Tibial nerve (tissue), 4 donors: Measurements from ENCODE around the gene GOLT1A. TPM values are rescaled to one million over a fixed set of nuclear protein-coding genes. Genes with fewer than 3 reads are reported as not detected.
"Not testable (repeated sequence)": the region's sequence is repeated elsewhere in the genome, so short reads cannot be mapped to it uniquely, and the experiment has no call there.

Experiments used
- DNase-seq, 2 donors: peaks; one replicate each; pipeline ENCODE4 v3.0.0-alpha.2; 2019; ENCODE audit warnings: low spot score in 2 of 2
- H3K27ac ChIP-seq, 4 donors: fragments of 200-600 bp; sonication (generic) in 3 of 4; one replicate each; pipeline ENCODE4 v1.5.1; 2017 to 2019; ENCODE audit warnings: mild to moderate bottlenecking in 1 of 4
- H3K27me3 ChIP-seq, 2 donors: fragments of 200-600 bp; sonication (generic) in 1 of 2; one replicate each; pipeline versions ENCODE4 v1.5.1 to v1.6.0; 2017 to 2019
- H3K36me3 ChIP-seq, 3 donors: fragments of 200-600 bp; sonication (generic); one replicate each; pipeline ENCODE4 v1.5.1; 2018 to 2019
- H3K4me1 ChIP-seq, 4 donors: fragments of 200-600 bp; sonication (generic) in 3 of 4; one replicate each; pipeline ENCODE4 v1.5.1; 2017 to 2019
- H3K4me3 ChIP-seq, 4 donors: fragments of 200-600 bp; sonication (generic) in 3 of 4; one replicate each; pipeline ENCODE4 v1.5.1; 2017 to 2019; ENCODE audit warnings: mild to moderate bottlenecking in 1 of 4, moderate library complexity in 1 of 4
- H3K9me3 ChIP-seq, 4 donors: fragments of 200-600 bp; sonication (generic) in 3 of 4; one replicate each; pipeline ENCODE4 v1.5.1; 2017 to 2019
- EP300 ChIP-seq, 2 donors: sonication (generic); formaldehyde crosslinking; IDR thresholded peaks; one replicate each; pipeline ENCODE4 v1.6.1; 2017; ENCODE audit warnings: antibody characterized with exemption in 2 of 2, mild to moderate bottlenecking in 1 of 2
- POLR2A ChIP-seq, 2 donors: fragments of 450-650 bp; IDR thresholded peaks; one replicate each; pipeline ENCODE4 v1.6.1; 2017; ENCODE audit warnings: antibody characterized with exemption in 2 of 2, mild to moderate bottlenecking in 2 of 2, moderate library complexity in 2 of 2
- WGBS, 2 donors: methylation state at CpG; one replicate each; pipeline ENCODE4 v1.1.5; 2018; 5-methylcytosine and 5-hydroxymethylcytosine counted together
- total RNA-seq, 4 donors: library from RNA; depleted of rRNA; stranded (reverse); fragments of >200 nt; gene quantifications; one replicate each; pipeline ENCODE4 v1.1.0, GENCODE V29; 2016
- TF ChIP-seq, protein P1 (sequence below), 5 experiments: fragments of 200-600 bp in 3 of 5; fragments of 450-650 bp in 2 of 5; sonication (generic) in 3 of 5; IDR thresholded peaks; one replicate each; pipeline ENCODE4 v1.5.1; 2016 to 2019; ENCODE audit warnings: antibody characterized with exemption in 5 of 5, mild to moderate bottlenecking in 3 of 5, moderate library complexity in 2 of 5

The GOLT1A gene
- total RNA-seq, 4 donors from 2014 or later: not detected

DNA sequence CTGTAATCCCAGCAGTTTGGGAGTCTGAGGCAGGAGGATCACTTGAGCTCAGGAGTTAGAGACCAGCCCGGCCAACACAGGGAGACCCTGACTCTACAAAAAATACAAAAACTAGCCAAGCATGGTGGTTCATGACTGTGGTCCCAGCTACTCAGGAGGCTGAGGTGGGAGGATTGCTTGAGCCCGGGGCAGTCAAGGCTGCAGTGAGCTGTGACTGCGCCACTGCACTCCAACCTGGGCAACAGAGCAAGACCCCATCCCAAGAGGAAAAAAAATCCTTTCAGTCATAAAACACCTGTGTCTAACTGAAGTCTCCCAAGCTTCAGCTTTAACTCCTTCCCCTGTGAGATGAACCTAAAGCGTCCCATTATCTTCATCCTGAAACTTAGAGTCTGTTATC is 33.1 kb upstream of the GOLT1A start:
- Histone ChIP-seq H3K27ac (no peak overlapping the region), H3K36me3 (no peaks in the 10 kb centered on the region), H3K4me1 (peaks cover 0 to 3% (median 0%) of the 10 kb centered on the region in 4 donors), H3K27me3 (no peaks in the 10 kb centered on the region), H3K9me3 (no peaks in the 10 kb centered on the region), H3K4me3 (no peak overlapping the region)
- DNase-seq: no peak
- 89 to 94% methylated on average over 4 of the region's 4 CpGs for WGBS, 2 donors
- TF ChIP-seq EP300 (IDR thresholded peaks at IDR 0.05) (no peak), POLR2A (IDR thresholded peaks at IDR 0.05) (no peak)
- TF ChIP-seq, protein P1, sequence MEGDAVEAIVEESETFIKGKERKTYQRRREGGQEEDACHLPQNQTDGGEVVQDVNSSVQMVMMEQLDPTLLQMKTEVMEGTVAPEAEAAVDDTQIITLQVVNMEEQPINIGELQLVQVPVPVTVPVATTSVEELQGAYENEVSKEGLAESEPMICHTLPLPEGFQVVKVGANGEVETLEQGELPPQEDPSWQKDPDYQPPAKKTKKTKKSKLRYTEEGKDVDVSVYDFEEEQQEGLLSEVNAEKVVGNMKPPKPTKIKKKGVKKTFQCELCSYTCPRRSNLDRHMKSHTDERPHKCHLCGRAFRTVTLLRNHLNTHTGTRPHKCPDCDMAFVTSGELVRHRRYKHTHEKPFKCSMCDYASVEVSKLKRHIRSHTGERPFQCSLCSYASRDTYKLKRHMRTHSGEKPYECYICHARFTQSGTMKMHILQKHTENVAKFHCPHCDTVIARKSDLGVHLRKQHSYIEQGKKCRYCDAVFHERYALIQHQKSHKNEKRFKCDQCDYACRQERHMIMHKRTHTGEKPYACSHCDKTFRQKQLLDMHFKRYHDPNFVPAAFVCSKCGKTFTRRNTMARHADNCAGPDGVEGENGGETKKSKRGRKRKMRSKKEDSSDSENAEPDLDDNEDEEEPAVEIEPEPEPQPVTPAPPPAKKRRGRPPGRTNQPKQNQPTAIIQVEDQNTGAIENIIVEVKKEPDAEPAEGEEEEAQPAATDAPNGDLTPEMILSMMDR (IDR thresholded peaks at IDR 0.05): no peak

DNA sequence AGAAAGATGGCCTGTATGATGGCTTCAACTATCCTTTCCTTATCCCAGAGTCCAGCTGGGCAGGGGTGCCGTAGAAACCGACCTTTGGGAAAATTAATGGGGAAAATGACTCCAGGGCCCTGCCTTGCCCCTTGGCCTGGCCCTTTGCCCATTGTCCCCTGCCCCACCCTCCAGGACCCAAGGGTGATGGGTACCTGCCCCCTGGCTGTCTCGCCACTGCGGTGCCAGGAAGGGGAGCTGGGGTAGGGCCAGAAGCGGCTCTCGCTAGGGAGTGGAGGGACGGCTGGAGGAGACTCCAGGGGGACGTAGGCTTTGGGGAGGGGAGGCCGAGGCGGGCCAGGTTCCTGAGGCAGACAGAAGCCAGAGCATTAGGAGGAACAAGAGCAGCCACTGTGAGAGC is 29.1 kb upstream of the GOLT1A start:
- Histone ChIP-seq H3K9me3 (no peaks in the 10 kb centered on the region), H3K27me3 (no peaks in the 10 kb centered on the region), H3K27ac (no peak overlapping the region), H3K4me1 (no peaks in the 10 kb centered on the region), H3K4me3 (no peak overlapping the region), H3K36me3 (peaks cover 0 to 5% (median 0%) of the 10 kb centered on the region in 3 donors)
- TF ChIP-seq, protein P1 (IDR thresholded peaks at IDR 0.05): no peak
- TF ChIP-seq EP300 (IDR thresholded peaks at IDR 0.05) (no peak), POLR2A (IDR thresholded peaks at IDR 0.05) (no peak)
- 88 to 93% methylated on average over 10 of the region's 10 CpGs for WGBS, 2 donors
- no peak for DNase-seq

DNA sequence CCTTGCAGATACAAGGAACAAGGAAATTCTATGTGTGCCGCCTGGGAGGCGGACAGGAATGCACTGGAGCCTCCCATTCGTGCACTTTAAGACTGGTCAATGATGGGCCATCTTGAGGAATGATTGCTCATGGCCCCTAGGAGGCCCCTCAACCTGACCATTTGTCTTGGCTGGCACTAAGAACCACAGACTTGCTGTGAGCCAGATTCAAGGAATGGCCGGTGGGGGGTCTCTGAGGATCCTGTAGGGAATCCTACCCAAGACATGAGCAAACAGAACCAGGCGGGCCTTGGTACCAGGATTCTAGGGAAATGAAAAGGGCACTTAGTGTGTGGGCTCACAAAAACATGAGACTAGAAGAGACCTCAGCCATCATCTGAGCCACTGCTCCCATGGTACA is 28.1 kb upstream of the GOLT1A start:
- WGBS, 2 donors: 93 to 96% methylated on average over 5 of the region's 5 CpGs
- Histone ChIP-seq H3K27ac (no peak overlapping the region), H3K27me3 (no peaks in the 10 kb centered on the region), H3K4me3 (no peak overlapping the region), H3K36me3 (peaks cover 0 to 5% (median 0%) of the 10 kb centered on the region in 3 donors), H3K4me1 (no peaks in the 10 kb centered on the region), H3K9me3 (no peaks in the 10 kb centered on the region)
- DNase-seq: no peak
- TF ChIP-seq EP300 (IDR thresholded peaks at IDR 0.05) (no peak), POLR2A (IDR thresholded peaks at IDR 0.05) (no peak)
- TF ChIP-seq, protein P1 (IDR thresholded peaks at IDR 0.05): no peak

DNA sequence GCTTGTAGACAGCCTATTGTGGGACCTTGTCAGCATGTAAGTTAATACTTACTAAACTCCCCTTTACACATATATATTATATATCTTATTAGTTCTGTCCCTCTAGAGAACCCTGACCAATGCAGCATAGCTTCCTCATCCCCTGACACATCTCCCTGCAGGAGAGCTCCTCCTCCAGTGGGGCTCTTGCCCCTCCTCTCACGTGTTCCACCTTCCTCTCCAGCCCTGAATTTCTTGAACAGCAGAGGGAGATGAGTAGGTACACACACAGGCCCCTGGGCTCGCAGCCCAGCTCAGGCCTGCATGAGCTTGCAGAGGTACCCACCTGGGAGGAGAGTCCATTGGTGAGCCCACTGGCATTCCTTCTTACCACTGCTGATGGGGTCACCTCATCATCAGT is 27.3 kb upstream of the GOLT1A start:
- Histone ChIP-seq H3K9me3 (no peaks in the 10 kb centered on the region), H3K36me3 (peaks cover 0 to 5% (median 0%) of the 10 kb centered on the region in 3 donors), H3K27me3 (no peaks in the 10 kb centered on the region), H3K27ac (no peak overlapping the region), H3K4me3 (no peak overlapping the region), H3K4me1 (no peaks in the 10 kb centered on the region)
- 51 to 59% methylated on average over 2 of the region's 2 CpGs for WGBS, 2 donors
- no peak for TF ChIP-seq POLR2A (IDR thresholded peaks at IDR 0.05)
- no peak for TF ChIP-seq EP300 (IDR thresholded peaks at IDR 0.05)
- TF ChIP-seq, protein P1 (IDR thresholded peaks at IDR 0.05): no peak
- no peak for DNase-seq

DNA sequence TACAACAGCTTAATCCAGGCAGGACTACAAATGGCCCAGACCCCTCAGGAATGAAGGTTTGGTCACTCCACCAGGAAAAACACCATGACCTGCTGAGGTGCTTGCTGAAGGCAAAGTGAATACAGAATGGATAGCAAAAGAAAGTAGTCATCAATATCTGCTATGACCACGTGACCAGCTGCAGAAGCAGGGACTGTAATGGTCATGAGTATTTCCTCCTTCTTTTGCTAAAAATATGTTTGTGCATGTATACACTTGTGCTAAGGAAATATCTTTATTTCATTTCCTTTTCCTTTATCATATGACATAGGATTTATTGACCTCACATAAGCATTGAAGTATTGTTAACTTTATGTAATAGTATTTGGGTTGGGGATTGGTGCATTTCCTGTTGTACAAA is 26.4 kb upstream of the GOLT1A start:
- no peak overlapping the region for H3K4me3 ChIP-seq
- H3K27me3 ChIP-seq: no peaks in the 10 kb centered on the region
- H3K27ac ChIP-seq: no peak overlapping the region
- no peak for DNase-seq
- TF ChIP-seq, protein P1 (IDR thresholded peaks at IDR 0.05): no peak
- TF ChIP-seq EP300 (IDR thresholded peaks at IDR 0.05) (no peak), POLR2A (IDR thresholded peaks at IDR 0.05) (no peak)
- 72 to 75% methylated on average over 1 of the region's 1 CpG for WGBS, 2 donors
- no peaks in the 10 kb centered on the region for H3K9me3 ChIP-seq
- peaks cover 0 to 5% (median 0%) of the 10 kb centered on the region in 3 donors for H3K36me3 ChIP-seq
- no peaks in the 10 kb centered on the region for H3K4me1 ChIP-seq

DNA sequence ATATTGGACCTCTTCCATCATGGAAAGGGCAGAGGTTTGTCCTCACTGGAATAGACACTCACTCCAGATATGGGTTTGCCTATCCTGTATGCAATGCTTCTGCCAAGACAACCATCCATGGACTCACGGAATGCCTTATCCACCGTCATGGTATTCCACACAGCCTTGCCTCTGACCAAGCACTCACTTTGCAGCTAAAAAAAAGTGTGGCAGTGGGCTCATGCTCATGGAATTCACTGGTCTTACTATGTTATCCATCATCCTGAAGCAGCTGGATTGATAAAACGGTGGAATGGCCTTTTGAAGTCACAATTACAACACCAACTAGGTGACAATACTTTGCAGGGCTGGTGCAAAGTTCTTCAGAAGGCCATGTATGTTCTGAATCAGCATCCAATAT is 25.6 kb upstream of the GOLT1A start:
- not testable (repeated sequence) for H3K36me3 ChIP-seq, H3K9me3 ChIP-seq, H3K4me3 ChIP-seq, DNase-seq, H3K4me1 ChIP-seq, H3K27me3 ChIP-seq, H3K27ac ChIP-seq
- WGBS, 2 donors: 85 to 87% methylated on average over 3 of the region's 3 CpGs

DNA sequence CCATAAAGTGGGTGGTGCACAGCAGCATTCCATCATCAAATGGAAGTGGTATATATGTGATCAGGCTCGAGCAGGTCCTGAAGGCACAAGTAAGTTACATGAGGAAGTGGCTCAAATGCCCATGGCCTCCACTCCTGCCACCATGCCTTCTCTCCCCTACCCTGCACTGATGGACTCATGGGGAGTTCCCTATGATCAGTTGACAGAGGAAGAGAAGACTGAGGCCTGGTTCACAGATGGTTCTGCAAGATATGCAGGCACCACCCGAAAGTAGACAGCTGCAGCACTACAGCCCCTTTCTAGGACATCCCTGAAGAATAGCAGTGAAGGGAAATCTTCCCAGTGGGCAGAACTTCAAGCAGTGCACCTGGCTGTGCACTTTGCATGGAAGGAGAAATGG is 24.7 kb upstream of the GOLT1A start:
- not testable (repeated sequence) for H3K9me3 ChIP-seq, H3K36me3 ChIP-seq, H3K27me3 ChIP-seq, H3K27ac ChIP-seq, DNase-seq, H3K4me1 ChIP-seq, H3K4me3 ChIP-seq
- 91 to 96% methylated on average over 2 of the region's 2 CpGs for WGBS, 2 donors

DNA sequence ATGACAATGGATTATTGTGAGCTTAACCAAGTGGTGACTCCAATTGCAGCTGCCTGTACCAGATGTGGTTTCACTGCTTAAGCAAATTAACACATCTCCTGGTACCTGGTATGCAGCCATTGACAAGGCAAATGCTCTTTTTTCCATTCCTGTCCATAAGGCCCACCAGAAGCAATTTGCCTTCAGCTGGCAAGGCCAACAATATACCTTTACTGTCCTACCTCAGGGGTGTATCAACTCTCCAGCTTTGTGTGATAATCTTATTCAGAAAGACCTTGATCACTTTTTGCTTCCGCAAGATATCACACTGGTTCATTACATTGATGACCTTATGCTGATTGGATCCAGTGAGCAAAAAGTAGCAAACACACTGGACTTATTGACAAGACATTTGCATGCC is 23.7 kb upstream of the GOLT1A start:
- not testable (repeated sequence) for H3K4me3 ChIP-seq, DNase-seq, H3K9me3 ChIP-seq, H3K36me3 ChIP-seq, H3K27me3 ChIP-seq, H3K27ac ChIP-seq, H3K4me1 ChIP-seq
- WGBS, 2 donors: 97 to 100% methylated on average over 1 of the region's 1 CpG
